ENCODE results near the gene WRAP73. TPM values are rescaled to one million over a fixed set of nuclear protein-coding genes. Genes with fewer than 3 reads are reported as not detected.
A peak's percentile ranks its signal among the peaks of the same experiment; 100 is the strongest.
"Not testable (repeated sequence)": the region's sequence is repeated elsewhere in the genome, so short reads cannot be mapped to it uniquely, and the experiment has no call there.

WRAP73 gene
- total RNA-seq, 1 donor from 2014 or later, result 21.6 TPM

DNA sequence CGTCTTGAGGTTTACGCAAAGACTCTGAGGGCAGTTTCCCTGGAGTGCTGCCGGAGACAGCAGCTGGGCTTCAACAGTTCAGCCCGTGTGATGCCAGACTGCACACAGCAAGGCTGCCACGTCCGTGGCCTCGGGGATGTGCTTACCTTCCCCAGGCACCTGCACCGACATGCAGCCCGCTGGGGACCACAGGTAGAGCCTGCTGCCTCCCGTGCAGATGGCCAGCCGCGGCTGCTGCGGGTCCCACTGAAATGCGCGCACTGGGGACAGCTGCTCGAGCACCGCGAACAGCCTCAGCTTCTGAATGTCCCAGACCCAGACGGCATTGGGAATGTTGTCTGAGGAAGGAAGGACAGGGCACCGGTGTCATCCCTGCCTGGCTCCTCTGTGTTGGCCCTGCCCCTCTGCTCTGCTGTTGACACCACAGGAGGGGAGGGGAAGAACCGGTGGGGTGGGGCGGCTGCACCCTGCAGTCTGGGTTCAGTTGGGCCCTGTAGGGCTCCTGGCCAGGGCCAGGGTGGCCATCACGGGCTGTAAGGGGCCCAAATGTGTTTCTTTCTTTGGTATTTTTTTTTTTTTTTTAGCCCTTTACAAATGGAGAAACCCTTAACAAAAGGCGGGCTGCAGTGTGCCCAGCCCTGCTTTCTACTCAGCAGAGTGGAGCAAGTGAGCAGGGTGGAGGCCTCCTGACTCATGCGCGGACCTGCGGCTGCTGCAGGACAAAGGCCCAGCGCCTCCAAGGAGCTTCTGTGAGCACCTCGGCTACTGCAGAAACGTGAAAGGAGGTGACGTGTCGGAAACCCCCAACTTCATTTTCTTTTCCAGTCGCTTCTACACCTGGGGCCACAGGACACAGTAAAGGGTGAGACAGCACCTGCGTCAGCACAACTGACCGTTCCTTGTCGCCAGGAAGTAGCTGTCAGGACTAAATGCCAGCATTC is 18.3 kb downstream of the WRAP73 start:
- no peak for DNase-seq (ENCODE audit: low spot score)

DNA sequence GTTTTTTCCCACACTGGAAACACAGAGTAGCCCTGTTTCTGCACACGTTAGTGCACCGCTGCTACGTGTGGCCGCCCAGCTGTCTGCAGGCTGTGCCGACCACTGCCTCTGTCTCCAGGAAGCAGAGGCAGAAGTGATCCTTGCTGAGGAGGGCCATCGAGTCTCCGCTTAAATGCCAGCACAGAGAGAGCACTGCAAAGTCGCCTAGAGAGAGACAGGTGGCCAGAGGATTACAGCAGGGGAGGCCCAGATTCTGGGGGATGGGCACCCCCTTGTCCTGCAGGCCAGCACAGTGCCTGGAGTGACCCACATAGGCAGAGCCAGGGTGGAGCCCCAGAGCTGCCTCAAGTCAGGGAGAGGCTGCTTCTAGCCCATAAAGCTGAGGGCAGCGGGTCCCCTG is 19.0 kb downstream of the WRAP73 start:
- DNase-seq (ENCODE audit: low spot score), result no peak

DNA sequence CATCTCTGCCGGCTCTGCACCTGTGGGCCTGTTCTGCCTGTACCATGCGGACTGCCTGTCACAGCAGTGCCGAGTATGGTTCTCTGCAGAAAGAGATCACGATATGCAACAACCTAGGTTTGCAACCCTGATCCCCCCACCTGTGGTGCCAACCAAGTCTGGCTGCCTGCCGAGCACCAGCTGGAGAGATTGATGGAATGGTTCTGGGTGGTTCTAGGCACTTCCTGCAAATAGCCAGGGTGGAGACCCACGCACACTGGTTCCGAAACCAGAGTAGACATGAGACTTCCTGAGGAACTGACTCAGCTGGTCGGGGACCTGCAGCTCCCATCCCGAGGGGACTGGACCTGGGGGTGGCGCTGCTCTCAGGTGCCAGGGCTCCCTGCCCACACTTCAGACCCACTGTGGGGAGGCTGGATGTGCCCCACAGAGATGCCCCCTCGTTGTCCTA is 19.7 kb downstream of the WRAP73 start:
- no peak for DNase-seq (ENCODE audit: low spot score)

DNA sequence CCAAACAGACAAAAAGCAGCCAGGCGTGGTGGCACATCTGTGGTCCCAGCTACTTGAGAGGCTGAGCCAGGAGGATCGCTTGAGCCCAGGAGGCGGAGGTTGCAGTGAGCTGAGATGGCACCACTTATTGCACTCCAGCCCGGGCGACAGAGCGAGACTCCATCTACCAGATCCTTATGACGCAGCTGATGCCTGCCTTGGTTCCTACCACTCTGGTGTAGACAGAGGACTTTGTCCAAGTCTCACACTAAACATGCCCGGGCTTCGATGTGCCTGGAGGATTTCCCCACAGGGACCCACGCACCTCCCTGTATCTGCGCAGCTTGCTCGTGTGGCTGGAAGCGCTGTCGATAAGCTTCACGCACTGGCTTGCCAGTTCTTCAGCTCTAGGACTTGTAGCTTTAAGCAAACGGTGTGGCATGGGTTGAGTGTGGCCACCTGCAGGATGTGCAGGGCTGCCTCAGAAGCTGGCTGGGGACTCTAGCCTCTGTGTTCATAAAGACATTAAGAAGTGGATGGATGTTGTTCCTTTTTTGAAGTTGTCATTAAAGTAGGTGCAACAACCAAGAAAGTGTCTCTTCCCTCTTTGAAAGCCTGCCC is 20.2 kb downstream of the WRAP73 start:
- no peak for DNase-seq (ENCODE audit: low spot score)

DNA sequence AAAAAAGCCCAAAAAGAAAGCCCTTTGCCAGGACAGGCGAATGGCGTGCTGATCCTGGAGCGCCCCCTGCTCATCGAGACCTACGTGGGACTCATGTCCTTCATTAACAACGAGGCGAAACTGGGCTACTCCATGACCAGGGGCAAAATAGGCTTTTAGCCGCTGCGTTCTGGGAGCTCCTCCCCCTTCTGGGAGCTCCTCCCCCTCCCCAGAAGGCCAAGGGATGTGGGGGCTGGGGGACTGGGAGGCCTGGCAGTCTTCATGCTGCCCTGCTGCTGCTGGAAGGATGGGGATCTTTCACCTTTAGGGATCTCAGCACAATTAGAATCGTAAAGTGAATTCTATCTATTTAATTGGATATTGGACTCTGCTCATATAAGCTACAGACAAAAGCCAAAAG is 21.5 kb downstream of the WRAP73 start:
- no peak for DNase-seq (ENCODE audit: low spot score)

DNA sequence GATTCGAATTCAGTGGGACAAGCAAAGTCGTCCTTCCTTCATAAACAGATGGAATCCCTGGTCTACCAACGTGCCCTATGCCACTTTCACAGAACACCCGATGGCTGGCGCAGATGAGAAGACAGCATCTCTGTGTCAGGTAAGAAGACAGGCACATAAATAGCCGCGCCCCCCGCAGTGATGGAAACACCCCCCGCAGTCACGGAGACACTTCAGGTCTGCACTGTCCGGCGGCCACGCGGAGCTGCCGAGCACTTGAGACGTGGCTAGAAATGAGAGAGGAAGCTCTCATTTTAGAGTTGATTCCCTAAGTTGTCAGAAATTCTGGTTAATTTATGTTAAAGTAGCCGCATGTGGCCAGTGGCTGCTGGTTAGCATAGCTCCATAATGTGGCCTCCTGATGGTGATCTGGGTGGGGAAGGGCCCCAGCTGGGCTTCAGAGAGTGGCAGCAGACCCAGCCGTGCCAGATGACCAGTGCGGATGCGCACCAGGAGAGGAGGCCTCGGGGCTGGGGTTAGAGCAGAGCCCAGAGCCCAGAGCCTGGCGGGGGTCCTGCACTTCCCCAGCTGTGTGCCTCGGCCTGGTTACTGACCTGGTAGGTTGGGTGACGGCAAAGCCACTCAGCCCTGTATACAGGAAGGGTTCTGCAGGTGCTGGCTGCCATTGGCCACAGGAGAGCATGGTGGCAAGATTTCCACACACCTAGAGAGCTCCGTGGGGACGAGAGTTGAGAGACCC is 22.2 kb downstream of the WRAP73 start:
- no peak for DNase-seq (ENCODE audit: low spot score)

DNA sequence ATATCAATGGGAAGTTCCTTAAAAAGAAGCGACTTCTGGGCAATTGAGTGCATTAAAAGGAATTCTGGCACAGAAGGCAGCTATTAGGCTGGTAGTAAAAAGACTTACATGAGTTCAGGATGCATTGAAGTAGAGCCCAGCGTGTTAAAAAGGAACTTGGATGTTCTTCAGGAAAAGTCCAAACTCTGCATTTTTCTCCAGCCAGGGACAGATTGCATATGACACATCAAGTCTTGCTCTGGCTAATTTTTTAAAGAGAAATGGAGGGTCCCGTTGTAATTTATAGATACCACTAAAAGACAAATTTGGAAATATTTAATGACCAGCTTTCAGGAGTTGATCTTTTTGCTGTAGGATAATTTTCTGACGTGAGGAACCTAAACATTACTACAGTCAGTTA is 23.9 kb downstream of the WRAP73 start:
- DNase-seq (ENCODE audit: low spot score), result no peak

DNA sequence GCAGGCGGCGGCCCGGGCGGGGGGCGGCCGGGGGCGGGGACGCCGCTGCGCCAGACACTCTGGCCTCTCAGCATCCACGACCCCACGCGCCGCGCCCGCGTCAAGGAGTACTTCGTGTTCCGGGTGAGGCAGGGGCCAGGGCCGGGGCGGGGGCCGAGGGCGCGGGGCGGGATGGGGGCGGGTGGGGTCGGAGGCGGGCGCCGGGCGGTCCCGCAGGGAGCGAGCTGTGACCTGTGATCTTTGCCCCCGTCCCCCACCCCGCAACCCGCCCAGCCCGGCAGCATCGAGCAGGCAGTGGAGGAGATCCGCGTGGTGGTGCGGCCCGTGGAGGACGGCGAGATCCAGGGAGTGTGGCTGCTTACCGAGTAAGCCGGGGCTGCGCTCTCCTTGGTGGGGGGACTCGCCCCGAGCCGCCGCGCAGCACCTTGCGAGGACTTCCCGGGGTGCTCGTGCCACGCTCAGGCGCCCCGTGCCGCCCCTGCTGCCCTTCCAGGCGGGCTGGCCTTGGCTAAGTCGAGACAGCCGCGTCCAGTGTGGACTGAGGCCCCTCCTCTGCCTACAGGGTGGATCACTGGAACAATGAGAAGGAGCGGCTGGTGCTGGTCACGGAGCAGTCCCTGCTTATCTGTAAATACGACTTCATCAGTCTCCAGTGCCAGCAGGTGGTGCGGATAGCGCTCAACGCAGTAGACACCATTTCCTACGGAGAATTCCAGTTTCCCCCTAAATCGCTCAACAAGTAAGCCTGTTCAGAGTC is 24.6 kb downstream of the WRAP73 start:
- DNase-seq (ENCODE audit: low spot score), result peak; percentile 77

DNA sequence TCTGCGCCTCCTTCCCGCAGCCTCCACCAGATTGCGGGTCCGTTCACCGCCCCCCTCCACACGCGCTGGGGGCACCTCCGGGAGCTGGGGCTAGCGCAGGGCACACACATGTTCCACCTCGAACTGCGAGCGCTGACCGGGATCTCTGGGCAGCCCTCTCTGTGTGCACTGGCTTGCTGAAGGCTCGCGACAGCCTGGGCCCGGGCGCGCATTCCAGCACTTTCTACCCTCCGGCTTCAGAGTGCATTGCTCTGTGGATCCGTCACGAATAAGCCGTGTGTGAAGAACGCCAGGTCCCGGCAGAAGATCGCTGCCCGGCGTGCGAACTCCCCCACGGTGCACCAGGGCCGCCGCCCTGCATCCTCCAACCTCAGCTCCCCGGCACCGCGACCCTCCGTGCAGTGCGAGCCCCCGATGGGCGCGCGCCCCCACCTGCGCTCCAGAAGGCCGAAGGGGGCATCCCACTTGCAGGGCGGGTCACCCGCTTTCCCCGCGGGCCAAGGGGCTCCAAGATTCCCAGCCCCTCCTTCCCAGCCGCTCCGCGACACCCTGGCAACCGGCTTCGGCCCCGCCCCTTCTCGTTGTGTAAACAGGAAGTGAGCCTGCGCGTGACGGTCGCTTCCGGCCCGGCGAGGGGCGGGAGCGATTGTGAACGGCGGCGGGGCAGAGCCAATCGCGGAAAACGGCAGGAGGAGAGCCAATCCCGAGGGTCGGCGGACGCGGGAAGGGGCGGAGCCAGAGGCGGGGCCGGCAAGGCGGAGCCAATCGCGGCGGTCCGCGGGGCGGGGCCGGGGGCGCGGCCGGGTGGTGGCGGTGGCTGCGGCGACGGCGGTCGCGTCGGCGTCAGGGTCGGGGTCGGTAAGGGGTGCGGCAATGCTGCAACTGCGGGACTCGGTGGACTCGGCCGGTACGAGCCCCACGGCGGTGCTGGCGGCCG is 25.4 kb downstream of the WRAP73 start, which contains the start of gene TPRG1L:
TSS of gene TPRG1L (plus strand) at position 816 of the 937 bp plus-strand sequence. CDS start at position 874, 58 bp downstream.
- peak; percentile 98 for DNase-seq (ENCODE audit: low spot score)

DNA sequence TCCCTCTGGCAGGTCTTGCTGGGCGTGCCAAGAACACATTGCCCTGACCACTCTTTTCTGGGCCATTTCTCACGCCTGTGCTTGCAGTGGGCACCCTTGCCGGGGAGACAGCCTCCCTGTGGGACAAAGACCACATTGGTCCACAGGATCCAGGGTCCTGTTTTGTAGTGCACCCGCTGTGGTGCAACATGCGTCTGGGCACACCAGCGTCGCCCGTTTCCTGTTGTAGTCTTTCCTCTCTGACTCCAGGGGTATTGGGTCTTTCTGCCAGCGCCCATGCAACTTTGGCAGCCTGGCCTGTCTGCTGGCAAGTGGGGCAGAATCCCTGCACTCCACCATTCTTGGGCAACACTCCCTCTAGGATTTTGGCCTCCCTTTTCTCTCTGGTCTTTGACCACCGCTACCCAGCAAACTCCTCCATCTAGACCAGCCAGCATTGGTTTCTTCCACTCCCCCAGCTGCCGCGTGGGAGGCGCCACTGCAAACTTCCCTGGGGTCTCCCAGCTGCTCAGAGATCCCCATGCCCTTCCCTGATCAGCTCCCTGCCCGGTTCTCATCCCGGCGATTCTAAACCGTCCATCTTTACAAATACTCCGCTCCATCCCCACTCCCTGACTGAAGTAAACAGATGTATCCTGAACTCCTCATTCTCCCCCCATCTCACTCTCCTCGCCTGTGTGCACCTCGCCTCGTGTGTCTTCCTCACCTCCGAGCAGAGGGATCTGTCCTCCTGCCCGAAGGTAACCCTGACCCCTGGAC is 26.3 kb downstream of the WRAP73 start:
- DNase-seq (ENCODE audit: low spot score), result no peak

DNA sequence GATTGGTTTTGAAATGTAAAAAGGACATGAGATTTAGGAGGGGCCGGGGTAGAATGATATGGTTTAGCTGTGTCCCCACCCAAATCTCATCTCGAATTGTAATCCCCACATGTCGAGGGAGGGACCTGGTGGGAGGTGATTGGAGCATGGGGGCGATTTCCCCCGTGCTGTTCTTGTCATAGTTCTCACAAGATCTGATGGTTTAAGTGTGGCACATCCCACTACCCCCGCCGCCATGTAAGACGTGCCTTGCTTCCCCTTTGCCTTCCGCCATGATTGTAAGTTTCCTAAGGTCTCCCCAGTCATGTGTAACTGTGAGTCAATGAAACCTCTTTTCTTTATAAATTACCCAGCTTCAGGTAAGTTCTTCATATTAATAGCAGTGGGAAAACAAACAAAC is 27.8 kb downstream of the WRAP73 start:
- DNase-seq (ENCODE audit: low spot score), result not testable (repeated sequence)

DNA sequence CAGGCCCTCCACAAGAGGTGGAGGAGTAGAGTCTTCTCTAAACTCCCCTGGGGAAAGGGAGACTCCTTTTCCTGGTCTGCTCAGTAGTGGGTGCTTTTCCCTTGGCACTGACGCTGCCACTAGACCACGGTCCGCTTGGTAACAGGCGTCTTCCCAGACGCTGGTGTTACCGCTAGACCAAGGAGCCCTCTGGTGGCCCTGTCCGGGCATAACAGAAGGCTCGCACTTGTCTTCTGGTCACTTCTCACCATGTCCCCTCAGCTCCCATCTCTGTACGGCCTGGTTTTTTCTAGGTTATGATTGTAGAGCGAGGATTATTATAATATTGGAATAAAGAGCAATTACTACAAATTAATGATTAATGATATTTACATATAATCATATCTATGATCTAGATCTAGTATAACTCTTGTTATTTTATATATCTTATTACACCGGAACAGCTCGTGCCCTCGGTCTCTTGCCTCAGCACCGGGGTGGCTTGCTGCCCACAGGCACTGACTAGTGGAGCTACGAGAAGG is 28.7 kb downstream of the WRAP73 start:
- not testable (repeated sequence) for DNase-seq (ENCODE audit: low spot score)

DNA sequence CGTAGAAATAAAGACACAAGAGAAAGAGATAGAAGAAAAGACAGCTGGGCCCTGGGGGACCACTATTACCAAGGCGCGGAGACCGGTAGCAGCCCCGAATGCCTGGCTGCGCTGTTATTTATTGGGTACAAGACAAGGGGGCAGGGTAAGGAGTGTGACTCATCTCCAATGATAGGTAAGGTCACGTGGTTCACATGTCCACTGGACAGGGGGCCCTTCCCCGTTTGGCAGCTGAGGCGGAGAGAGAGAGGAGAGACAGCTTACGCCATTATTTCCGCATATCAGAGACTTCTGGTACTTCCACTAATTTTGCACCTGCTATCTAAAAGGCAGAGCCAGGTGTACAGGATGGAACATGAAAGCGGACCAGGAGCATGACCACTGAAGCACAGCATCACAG is 29.2 kb downstream of the WRAP73 start:
- no peak for DNase-seq (ENCODE audit: low spot score)

DNA sequence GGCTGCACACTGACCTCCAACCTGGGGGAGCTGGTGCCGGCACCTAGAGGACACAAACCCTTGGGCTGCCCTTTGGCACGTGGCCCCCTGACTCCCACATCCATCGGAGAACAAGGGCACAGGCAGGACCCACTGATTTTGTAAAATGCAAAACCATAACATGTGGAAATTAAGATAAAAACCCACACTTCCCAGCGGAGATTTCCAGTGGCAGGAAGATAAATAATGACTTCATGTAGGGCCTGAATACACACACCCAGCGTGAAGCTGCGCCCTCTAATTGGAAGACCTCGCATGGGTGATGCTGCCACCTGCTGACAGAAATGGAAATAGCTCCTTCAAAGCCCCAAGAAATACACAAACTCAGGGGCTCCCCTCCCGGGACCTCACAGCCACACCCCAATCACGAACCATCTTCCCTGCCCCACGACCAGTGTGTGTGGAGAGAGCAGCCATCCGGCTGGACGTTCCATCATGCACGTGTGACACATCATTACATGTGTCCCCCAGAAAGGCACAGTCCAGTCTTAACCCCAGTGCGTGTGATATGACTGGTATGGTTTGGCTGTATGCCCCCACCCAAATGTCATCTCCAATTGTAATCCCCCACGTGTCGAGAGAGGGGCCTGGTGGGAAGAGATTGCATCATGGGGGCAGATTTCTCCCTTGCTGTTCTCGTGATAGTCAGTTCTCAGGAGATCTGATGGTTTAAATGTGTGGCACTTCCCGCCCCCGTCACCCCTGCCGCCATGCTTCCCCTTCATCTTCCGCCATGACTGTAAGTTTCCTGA is 30.8 kb downstream of the WRAP73 start:
- DNase-seq (ENCODE audit: low spot score), result peak; percentile 83

DNA sequence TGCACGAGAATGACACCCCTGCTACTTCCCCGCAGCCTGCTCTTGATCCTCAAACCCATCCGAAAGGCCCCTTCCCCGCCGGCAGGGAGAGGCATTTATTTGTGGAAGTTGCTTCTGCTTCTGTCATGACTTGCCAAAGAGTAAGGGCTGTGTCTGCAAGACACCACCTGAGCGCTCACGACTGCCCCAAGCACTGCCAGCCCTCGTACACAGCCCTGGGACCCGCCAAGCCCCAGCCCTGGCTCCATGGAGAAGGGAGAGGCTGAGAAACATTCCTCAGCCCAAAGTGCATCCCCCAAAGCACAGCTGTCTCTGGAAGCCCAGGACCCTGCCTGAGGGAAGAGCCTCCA is 31.4 kb downstream of the WRAP73 start:
- DNase-seq (ENCODE audit: low spot score), result no peak

DNA sequence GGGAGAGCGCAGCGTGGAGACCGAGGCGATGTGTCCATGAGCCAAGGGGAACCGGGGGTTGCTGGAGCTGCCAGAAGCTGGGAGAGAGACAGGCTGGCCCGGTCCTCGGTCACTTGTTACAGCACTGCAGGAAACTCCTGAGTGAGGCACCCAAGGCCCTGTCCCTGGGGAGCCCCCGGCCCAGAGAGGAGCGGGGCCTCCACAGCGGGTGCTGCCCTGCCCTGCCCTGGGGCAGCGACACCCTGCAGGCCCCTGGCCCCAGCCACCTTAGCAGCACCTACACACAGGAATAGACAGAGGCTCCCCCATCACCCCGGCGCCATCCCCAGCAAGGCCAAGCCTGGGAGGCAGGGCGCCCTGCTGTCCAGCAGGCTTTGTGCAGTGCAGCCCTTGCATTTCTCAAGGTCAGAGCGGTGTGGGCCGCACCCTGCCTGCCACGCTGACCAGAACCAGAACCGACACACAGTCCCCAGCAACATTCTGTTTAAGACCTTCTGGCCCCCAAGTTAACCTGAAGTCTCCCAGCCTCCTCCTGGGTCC is 32.0 kb downstream of the WRAP73 start:
- DNase-seq (ENCODE audit: low spot score), result no peak

DNA sequence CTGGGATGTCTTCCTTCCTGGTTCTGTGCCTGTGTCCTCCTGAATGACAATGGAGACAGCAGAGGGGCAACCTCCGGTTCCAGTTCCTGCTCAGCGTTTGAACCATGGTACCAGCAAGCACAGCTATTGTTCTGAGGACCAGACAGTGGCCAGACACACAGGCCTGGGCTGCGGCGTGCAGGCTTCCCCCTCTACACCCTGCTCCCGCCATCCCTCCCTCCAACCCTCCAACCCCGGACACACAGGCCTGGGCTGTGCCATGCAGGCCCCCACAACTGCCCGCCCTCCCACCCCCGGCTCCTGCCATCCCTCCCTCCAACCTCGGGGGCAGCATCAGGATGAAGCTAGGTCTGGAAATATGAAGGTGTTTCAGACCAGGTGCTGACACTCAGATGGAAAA is 33.0 kb downstream of the WRAP73 start:
- DNase-seq (ENCODE audit: low spot score), result no peak
